Measurements from ENCODE around the gene PLD5.
"Not testable (repeated sequence)": the region's sequence is repeated elsewhere in the genome, so short reads cannot be mapped to it uniquely, and the experiment has no call there.

The PLD5 gene

DNA sequence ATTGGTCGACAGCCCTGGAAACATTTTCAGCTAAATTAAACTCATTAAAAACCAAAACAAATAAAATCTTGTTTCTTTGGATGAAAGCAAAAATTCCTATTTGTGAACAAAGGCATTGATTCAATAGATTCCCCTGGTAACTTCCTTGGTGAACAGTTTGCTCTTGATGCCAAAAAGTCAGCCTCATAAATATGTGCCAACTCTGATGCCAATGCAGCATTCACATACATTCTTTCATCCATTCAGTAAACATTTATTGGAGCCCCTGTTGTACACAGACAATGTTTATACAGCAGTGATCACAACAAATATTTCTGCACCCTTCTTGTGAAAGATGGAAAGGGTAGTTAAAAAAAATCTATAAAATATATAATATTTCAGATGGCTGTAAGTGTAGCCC lies 107.8 kb downstream of the PLD5 start:
- no peak for FAIRE-seq

DNA sequence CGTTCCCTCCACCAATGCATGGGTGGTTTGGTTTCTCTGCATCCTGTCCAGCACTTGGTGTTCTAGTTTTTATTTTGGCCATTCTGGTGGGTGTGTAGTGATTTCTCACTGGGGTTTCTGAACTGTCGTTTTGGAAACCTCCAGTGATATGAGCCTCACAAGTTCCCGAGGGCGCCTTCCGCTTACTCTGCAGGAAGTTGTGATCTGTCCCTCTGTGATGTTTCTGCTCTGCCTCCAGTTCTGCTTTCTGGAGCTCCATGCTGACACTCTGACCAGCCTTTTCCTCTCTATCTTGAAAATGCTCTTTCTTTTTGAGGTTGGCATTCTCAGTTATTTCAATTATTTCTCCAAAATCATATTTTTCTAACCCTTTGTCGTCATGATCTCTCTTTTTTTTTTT lies 111.6 kb downstream of the PLD5 start:
- FAIRE-seq = no peak

DNA sequence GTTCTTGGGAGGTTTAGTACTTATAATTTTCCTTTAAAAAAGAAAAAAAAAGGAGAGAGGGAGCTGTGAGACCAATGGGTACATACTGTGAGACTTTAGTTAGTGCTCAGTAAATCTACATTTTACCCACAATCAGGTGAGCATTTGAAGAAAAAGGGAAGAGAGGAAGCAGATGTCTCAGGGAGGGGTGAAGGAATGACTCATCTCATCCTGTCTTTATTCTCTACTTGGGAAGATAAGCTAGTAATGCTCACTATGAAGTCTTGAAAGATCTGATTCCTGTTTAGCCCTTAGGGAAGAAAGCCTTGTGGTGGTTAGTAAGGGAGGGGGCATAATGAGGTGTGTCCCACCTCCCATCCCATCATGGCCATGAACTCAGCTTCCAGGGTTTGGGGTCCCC lies 112.6 kb downstream of the PLD5 start:
- FAIRE-seq = no peak

DNA sequence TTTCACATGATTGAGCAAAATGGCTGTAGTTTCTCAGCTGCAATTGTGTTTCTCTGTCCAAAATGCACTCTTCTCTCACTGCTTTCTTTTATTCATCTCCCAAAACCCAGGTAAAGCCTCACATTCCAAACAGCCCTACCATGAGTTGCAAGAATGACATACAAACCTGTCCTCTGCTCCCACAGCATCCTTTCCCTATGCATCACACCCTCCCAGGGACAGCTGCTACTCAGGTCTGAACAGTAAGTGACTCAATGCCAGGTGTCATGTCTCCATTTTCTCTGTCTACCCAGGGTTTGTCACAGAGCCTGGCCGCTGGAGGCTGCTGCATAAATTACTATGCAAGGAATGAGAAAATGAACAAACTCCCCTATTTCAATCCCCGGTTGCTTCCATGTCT lies 118.5 kb downstream of the PLD5 start:
- FAIRE-seq = no peak

DNA sequence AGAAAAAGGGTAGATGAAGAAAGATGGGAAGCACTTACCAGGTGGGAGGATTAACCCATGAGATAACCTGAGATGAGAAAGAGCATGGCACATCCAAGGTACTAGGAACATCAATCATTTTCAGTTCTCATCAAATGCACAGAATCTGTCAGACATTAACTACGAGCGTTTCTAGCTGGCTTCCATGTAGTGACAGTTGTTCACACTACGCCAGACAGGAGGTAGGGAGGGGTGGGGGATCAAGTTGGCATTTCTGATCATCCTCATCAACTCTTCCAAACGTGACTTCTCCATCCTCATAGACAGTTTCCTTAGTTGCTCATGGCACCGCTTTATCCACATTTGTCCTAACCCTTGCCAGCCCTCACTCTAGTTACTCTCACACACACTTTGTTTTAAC lies 120.2 kb downstream of the PLD5 start:
- FAIRE-seq = no peak

DNA sequence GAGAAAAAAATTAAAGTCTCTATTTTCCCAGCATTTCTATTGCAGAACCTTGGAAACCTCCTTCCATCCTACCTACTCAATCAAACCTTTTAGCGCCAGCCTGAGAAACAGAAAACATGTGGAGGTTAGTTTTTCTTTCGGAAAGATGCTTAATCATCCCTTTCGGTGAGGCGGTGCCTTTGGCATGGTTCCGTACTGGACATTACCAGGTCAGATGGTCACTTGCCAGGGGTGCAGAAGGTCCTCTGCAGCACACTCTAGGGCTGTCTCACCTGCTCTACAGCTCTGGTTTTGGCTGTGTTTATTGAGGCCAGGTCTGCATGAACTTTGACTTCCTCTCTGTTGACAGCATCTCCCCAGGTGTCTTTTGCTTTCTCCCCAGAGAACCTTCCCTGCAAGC lies 121.5 kb downstream of the PLD5 start:
- FAIRE-seq = no peak

DNA sequence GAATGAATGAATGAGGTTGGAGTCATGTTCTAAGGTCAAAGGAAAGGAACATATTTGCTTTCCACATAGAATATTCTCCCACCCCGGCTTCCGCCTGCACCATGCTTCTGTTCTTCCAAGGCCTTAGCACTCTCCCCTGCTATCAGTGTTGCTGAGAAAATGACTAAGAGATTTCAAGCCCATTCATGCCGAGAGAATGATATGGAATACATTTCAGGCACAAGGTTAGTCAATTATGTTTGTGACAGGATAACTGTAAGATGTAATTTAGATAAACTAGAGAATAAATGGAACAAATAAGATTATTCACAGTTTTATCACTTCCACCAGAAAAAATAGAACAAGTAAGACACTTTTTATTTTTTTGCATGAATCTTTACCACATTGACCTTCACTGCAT lies 122.6 kb downstream of the PLD5 start:
- FAIRE-seq = no peak

DNA sequence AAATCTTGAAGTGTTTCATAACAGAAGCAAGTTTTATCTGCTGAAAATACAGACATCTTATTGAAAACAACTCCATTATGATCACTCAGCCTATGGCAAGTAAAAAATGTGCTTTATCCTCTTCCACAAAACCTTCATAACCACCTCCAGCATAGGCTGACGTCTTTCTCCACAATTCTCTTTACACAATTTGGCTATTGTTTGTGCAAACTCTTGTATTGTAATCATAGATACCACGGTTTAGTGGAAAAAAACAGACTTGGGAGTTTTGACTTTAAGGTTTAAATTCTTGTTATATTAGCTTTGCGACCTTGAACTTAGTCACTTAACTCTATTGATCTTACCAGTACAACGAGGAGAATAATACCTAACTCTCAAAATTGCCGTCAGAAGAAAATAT lies 126.1 kb downstream of the PLD5 start:
- no peak for FAIRE-seq

DNA sequence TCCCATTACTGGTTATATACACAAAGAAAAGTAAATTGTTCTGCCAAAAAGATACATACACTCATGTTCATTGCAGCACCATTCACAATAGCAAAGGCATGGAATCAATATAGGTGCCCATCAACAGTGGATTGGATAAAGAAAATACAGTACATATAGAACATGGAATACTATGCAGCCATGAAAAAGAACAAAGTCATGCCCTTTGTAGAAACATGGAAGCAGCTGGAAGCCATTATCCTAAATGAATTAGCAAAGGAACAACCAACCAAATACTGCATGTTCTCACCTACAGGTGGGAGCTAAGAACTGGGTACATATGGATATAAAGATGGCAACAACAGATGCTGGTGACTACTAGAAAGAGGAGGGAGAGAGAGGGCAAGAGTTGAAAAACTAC lies 132.6 kb downstream of the PLD5 start:
- no peak for FAIRE-seq

DNA sequence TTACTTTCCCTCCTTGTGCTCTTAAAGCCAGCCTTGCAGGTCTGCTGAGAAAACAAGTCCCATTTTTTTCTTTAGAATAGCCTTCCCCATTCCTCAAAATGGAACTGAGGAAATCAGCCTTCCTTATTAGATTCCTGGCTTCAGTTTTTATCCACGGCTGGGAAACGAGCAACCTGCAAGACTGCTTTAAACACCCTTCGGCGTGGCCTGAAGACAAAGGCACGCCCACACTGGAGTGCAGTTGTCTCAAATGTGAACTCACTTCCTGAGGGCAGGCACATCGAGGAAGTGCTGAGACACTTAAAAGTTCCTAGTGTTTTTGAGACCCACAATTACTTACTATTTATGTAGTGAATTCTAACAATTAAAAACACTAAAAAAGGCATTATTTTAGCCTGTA lies 148.4 kb downstream of the PLD5 start:
- not testable (repeated sequence) for FAIRE-seq

DNA sequence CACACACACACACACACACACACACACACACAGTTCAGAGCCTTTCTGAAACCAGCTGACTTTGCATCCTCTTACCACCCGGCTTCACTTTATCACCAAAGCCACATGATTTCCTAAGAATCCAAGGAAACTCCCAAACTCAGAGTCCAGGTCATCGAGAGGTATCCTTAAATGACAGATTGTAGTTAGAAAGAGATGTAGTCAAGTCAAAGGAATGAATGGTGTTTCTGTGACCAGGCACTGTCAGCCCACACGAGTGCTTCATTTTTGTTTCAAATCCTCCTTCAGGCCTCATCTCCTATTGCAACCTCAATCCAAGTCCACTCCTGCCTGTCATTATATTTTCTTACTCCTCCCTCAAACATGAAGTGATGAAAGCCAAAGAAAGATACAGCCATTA lies 174.1 kb downstream of the PLD5 start:
- FAIRE-seq = not testable (repeated sequence)

DNA sequence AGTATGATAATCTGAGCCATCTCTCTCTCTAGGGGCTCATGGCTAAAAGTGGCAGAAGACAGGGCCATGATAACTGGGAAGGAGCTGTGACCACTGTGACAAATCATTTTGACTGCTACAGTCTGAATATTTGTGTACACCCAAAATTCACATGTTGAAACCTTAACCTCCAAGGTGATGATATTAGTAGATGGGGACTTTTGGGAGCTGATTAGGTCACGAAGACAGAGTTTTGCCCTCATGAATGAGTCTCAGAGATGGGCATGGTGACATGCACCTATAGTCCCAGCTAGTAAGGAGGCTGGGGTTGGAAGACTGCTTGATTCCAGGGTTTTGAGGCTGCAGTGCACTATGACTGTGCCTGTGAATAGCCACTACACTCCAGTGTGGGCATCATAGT lies 174.9 kb downstream of the PLD5 start:
- no peak for FAIRE-seq

DNA sequence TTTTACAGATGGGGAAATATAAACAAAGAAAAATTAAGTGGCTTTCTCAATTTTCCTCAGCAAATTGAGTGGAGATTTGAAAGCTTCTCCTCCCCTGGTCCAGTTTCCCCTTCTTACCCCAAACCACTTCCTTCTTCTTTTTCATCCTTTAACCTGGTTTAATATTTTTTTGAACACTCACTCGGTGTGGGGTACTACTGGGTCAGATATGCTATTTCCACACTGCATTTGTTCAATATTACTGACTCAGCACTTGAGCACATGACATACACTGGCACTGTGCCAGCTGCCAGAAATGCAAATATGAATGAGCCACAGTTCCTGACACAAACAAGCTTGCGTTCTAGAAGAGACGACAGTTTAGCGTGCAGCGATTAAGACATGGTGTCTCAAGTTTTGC lies 193.6 kb downstream of the PLD5 start:
- FAIRE-seq = not testable (repeated sequence)

DNA sequence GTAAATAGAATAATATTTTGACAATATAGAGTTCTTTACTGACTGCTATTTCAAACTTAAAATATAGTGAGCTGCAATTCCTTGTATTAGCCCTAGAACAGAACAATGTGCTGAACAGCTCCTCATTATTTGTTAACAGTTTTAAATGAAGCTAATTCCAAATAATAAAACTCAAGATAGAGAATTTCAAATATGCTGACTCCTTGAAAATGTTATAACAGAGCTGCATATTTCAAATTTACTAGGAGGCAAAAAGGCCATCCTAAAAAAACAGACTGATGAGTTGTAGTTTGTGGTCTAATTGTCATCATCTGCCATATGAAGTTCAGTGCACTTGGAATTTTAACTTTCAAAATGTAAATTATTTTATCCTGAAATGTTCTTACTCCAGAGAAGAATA lies 197.1 kb downstream of the PLD5 start:
- FAIRE-seq = not testable (repeated sequence)

DNA sequence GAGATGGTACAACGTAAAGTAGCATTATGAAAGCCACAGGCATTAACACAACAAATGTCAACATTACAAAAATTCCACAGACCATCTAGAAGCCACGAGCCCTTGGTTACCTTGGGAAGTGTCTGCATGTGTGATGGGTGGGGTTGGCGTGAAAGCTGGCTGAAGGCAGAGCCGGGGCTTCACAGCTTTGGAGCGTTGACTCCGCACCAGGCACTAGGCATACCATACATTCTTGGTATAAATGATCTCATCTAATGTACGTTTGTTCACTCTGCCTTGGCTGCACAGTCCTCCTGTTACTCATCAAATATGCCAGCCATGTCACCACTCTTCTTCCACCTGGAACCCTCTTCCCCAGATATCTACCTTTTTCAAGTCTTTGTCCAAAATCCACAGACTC lies 202.5 kb downstream of the PLD5 start:
- not testable (repeated sequence) for FAIRE-seq

DNA sequence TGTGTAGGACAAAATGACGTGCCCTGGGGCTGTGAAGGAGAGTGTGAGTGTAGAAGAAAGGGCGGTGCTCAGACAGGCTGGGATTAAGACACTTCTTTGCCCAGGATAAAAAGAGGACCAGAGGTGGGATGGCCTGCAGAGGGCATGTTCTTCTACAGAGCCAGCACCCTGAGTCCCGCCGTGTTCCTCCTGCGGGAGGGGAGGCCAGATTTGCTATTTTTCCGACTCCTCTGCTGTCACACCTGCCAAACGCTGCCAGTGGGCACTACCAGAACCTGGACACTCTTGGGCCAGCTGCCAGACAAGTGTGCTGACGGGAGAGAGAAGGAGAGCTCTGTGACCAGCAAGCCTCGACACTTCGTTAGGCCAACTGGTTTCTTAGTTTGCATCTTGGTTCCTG lies 206.4 kb downstream of the PLD5 start:
- no peak for FAIRE-seq

DNA sequence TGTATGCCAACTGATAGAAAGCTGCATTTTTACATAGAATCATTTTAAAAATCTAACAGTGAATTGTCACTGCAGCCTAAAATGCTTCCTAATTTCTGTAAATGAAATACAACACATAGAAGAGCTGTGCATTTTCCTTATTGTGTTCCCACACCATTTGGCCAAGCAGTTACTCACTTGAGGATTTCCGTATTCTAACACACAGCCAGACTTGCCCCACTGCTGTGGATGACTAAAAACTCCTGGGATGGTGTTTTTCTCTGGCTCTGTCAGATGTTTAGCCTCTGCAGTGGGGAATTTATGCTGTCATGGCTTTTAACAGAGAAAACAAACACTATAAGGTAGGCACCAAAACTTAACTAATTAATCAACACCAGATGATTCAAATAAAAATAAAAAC lies 209.6 kb downstream of the PLD5 start:
- FAIRE-seq = not testable (repeated sequence)

DNA sequence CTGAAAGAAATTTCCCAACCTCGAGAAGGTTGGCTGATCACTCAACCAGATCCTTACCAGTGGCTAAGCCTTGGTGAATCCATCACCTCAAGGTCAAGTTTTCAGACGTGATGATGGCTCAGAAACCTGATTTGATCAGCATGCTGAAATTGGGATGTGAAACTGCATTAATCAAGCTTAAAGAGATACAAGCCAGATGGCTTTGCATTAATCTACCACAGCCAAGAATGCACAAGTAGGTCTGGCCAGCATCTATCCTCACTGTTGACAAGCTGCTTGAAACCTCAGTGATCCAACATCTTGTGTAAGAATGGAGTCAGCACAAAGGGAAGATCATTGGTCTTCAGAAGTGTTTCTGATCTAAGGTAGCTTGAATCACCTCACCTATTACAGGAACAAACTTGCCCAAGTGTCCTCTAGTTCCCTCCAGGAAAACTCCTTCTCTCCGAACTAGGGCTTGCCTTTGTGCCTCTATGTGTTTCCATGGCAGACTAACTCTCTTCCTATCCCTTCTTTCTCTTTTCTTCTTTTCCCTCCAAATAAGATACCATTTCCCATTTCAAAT lies 210.3 kb downstream of the PLD5 start:
- not testable (repeated sequence) for FAIRE-seq

DNA sequence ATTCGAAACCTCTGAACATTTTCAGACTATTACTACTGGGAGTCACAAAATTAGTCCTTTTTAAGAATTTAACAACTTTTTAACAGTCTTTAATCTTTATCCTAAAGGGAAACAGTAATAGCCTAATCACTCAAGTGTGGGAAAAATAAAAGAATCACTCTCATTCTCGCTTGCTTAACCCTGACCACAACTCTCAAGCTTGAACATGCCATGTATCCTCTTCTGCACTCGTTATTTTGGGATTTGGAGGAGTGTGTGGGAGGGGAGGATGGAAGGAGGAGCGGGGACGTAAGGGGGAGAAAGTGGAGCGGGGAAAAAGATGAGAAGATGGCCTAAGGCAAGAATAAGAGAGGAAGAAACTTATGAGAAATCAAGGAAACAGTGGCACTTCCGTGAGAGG lies 215.8 kb downstream of the PLD5 start:
- not testable (repeated sequence) for FAIRE-seq

DNA sequence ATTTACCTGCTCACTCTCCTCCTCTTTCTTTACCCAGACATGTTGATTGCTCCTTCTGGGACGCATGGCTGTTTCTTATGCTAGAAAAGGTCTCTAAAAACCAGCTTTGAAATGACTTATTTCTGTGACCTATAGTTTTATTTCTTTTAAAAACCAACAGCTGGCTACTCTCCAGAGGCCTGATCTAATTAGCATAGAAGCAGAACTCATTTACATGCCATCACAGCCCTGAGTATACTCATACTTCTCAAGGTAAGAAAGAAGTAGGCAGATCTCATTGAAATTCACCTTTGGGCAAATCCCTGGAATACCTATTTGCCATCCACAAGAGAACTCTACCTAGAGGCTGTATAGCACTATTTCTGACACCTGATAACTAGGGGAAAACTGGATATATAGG lies 230.7 kb downstream of the PLD5 start:
- not testable (repeated sequence) for FAIRE-seq

DNA sequence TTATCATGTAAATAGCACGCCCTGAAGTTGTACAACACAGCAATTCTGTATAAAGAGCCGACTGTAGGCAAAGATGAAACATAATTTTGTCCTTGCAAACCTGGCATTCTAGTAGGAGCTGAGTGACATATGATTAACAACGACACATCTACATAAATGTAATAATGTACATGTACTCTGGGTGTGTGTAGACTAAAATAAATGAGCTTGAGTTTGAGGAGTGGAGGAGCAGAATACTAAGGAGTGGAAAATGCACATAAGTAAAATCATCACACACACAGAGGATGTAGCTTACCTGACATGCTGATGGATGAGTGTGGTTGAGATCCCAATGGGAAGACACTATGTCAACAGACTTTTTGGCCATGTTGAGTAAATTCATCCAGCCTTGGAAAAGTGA lies 236.4 kb downstream of the PLD5 start:
- FAIRE-seq = not testable (repeated sequence)

DNA sequence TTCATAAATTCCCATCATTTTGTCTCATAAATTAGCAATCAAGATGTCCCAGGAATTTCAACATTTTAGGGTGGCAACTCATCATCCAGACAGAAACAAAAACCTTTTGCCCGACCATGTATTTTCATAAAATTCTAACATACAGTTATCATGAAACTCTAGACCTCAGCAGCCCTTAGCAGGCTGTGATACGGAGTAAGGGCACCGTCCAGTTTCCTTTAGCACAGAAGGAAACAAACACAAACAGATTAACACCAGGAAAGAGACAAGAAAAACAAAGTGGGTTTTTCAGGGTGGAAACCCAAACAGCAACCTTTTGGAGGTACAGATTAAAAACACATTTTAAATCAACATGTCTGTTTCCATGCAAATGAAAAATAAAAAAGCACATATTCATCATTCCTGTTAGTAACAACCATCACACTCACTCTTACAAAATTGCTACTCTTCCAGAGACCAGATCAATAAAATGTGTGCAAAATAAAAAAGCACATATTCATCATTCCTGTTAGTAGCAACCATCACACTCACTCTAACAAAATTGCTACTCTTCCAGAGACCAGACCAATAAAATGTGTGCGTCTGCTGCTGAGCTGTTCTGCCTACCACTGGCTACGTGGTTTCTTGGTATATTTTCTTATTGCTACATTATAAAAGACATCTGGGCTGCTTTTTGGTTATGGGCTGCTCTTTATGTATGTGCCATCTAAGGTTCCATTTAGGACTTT lies 241.6 kb downstream of the PLD5 start:
- FAIRE-seq = not testable (repeated sequence)

DNA sequence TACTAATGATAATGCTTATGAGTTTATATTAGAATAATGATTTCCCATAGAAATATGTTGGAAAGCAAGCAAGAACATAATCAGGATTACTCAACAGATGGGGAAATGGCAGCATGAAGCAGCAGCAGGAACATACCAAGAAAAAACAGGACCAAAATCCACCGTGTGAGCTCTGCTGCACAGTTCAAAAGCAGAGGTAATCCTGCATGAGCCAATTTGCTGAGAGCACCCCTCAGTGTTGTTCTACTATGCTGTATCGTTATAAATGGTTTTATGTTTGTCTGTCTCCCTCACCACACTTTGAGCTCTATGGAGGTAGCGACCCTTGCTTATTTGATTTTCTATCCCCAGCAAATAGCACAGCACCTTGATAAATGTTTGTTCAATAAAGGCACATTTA lies 246.1 kb downstream of the PLD5 start:
- not testable (repeated sequence) for FAIRE-seq

DNA sequence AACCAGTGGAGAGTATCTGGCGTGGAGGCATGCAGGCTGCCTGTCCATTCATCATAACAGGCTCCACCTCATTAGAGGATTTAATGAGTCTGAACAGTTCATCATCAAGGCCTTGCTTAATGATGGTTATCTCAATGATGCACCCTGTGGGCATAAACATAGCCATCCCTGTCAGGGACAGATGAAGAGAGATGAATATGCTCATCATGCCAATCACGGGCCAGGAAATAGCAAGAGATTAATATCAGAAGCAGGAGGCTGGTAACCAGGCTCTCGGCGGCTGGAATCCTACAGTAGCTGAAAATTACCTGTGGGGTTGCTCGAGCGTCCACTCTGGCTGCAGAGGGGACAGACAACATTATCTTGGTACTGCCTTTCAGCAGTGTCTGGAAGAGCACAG lies 247.7 kb downstream of the PLD5 start:
- FAIRE-seq = not testable (repeated sequence)

DNA sequence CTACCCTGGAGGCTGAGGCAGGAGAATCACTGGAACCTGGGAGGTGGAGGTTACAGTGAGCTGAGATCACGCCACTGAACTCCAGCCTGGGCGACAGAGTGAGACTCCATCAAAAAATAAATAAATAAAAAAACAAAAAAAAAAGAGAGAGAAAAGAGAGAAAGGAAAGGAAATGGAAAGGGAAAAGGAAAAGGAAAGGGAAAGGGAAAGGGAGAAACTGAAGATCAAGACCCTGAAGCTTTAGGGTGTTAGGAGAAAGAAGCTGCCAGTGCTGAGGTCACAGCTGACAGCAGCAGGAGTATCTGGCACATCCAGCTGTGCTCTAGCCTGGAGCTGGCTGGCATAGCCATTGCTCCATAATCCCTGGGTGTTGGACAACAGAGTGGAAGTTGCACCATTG lies 257.5 kb downstream of the PLD5 start:
- not testable (repeated sequence) for FAIRE-seq

All from islet of Langerhans (tissue), 1 donor.